K562 (cell line): ENCODE measurements around the gene IRX5. TPM values are rescaled to one million over a fixed set of nuclear protein-coding genes. Genes with fewer than 3 reads are reported as not detected.

Experiments used
- CREB5 ChIP-seq: fragments of 250-450 bp; sonication (Bioruptor Pico); IDR thresholded peaks from 2 replicates; pipeline ENCODE4 v1.5.0; 2020; ENCODE audit warnings: mild to moderate bottlenecking
- CTCF ChIP-seq, 3 experiments: IDR thresholded peaks in 2 of 3; conservative IDR thresholded peaks in 1 of 3; 2 replicates each; pipeline ENCODE4 v1.5.1; 2011 to 2012; ENCODE audit warnings: low read length in 3 of 3, mild to moderate bottlenecking in 3 of 3, control low read depth in 2 of 3, improper control_type of control experiment in 1 of 3, inconsistent platforms in 1 of 3, low read depth in 1 of 3, mixed read lengths in 1 of 3, moderate library complexity in 1 of 3; ENCODE audit not compliant: insufficient read depth in 2 of 3
- EP400 ChIP-seq: fragments of 450-650 bp; IDR thresholded peaks from 2 replicates; pipeline ENCODE4 v1.6.1; 2017; ENCODE audit warnings: antibody characterized with exemption, mild to moderate bottlenecking, moderate library complexity
- ID3 ChIP-seq, 2 experiments: fragments of 250-450 bp in 1 of 2; fragments of 450-650 bp in 1 of 2; sonication (Bioruptor Pico) in 1 of 2; IDR thresholded peaks; 2 replicates each; pipeline versions ENCODE4 v1.6.1 to v1.8.0; 2016 to 2021; ENCODE audit warnings: mild to moderate bottlenecking in 2 of 2, moderate library complexity in 2 of 2, missing compliant biosample characterization in 1 of 2, missing genetic modification characterization in 1 of 2
- PRDM10 ChIP-seq: fragments of 450-650 bp; IDR thresholded peaks from 2 replicates; pipeline ENCODE4 v1.6.1; 2018; ENCODE audit not compliant: partially characterized antibody
- RNF219 ChIP-seq: fragments of 250-450 bp; sonication (Bioruptor Pico); IDR thresholded peaks from 2 replicates; pipeline ENCODE4 v1.5.0; 2022; ENCODE audit warnings: mild to moderate bottlenecking
- SNAPC5 ChIP-seq: fragments of 250-450 bp; sonication (Bioruptor Pico); IDR thresholded peaks from 2 replicates; pipeline ENCODE4 v1.8.0; 2021; ENCODE audit warnings: moderate library complexity, mild to moderate bottlenecking, inconsistent platforms
- SRSF1 ChIP-seq: fragments of 200-400 bp; formaldehyde crosslinking; IDR thresholded peaks from 2 replicates; pipeline ENCODE4 v1.6.1; 2017; ENCODE audit warnings: mild to moderate bottlenecking, low read depth, low read length, moderate library complexity
- TFAP4 ChIP-seq: sonication (generic); formaldehyde crosslinking; IDR thresholded peaks from 2 replicates; pipeline ENCODE4 v1.8.0; 2022; ENCODE audit warnings: missing genetic modification reagents, mild to moderate bottlenecking, moderate library complexity, borderline replicate concordance
- ZNF175 ChIP-seq: fragments of 200-800 bp; sonication (Bioruptor generic); IDR thresholded peaks from 2 replicates; pipeline ENCODE4 v1.6.1; 2016; ENCODE audit warnings: low read depth, mild to moderate bottlenecking, missing genetic modification characterization, missing compliant biosample characterization
- ZNF212 ChIP-seq: fragments of 450-650 bp; formaldehyde crosslinking; IDR thresholded peaks from 2 replicates; pipeline ENCODE4 v1.4.0; 2020; ENCODE audit warnings: mild to moderate bottlenecking
- ZNF316 ChIP-seq: fragments of 450-650 bp; IDR thresholded peaks from 2 replicates; pipeline ENCODE4 v1.6.1; 2016
- ZNF785 ChIP-seq: fragments of 250-450 bp; sonication (Bioruptor Pico); IDR thresholded peaks from 2 replicates; pipeline ENCODE4 v1.4.0; 2020; ENCODE audit warnings: mild to moderate bottlenecking
- polyA plus RNA-seq, 8 experiments: library from polyadenylated mRNA; depleted of rRNA in 4 of 8; stranded (reverse) in 5 of 8; unstranded in 3 of 8; fragments of >200 nt; fragmentation: Nextera tagmentation in 2 of 8; fragmentation: Illumina TruSeq in 1 of 8; extraction: Ambion mirVana in 2 of 8; extraction: Trizol in 1 of 8; gene quantifications; 2 replicates each; pipeline versions ENCODE4 v1.2.1 to v1.2.3, GENCODE V29; 2011 to 2014; ENCODE audit warnings: inconsistent platforms in 1 of 8, missing spikeins in 1 of 8
- total RNA-seq, 7 experiments: library from RNA; depleted of rRNA in 6 of 7; stranded (reverse); fragments of >200 nt in 6 of 7; fragmentation: Illumina TruSeq in 2 of 7; extraction: Trizol in 2 of 7; gene quantifications; 2 replicates each; pipeline versions ENCODE4 v1.2.1 to v1.2.3, GENCODE V29; 2011 to 2021; ENCODE audit warnings: low replicate concordance in 1 of 7

The IRX5 gene
- total and polyA plus RNA-seq, 9 of the 15 experiments (the other 6 are each of a cell fraction or from before 2014, with no cell fraction given): 0.20 to 4.2 (median 0.94) TPM

- TF ChIP-seq EP400 (0 out of 2 replicates have a peak, but pooled peaks have one; percentile 31), CREB5 (CRISPR knock-in tag) (no peak), PRDM10 (no peak), ID3 (CRISPR knock-in tag; IDR thresholded peaks at IDR 0.05) (no peak), ID3 (tag; IDR thresholded peaks at IDR 0.05) (no peak), RNF219 (CRISPR knock-in tag) (no peak), SNAPC5 (CRISPR knock-in tag) (no peak), ZNF212 (no peak), ZNF175 (CRISPR knock-in tag) (no peak), CTCF (IDR thresholded peaks at IDR 0.05 in 2 of 3, conservative IDR thresholded peaks at IDR 0.05 in 1 of 3; ENCODE audit: insufficient read depth in 2 of 3, low read depth in 1 of 3, low read length in 3 of 3) (no peak), ZNF785 (CRISPR knock-in tag) (no peak), SRSF1 (no peak), TFAP4 (peak; percentile 33; the same call in 1 of the 2 replicates), ZNF316 (no peak)
Measured at GRCh38 chr16:54930005-54930868, at the start of gene IRX5 (continued).
